ENCODE data around the gene FOXN3. TPM values are rescaled to one million over a fixed set of nuclear protein-coding genes. Genes with fewer than 3 reads are reported as not detected.

FOXN3 gene
- total RNA-seq, 1 experiment from 2014 or later, result 125 TPM

DNA sequence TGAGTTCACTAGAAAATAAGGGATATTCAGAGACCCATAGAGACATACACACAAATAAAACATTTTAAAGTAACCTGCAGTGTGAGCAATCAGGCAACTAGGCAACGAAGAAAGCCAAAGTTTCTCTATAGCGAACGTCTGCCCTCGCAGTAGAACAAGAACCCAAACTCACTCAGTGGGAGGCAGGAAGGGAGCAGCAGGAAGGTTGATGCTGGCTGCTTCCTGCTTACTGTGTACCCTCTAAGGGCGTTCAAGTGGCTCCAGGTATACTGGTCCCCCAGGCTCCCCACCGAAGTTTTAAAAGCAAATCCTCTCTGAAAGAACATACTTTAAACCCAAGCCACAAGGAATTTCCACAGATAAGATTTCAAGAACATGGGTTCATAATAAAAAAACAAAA is 249.3 kb downstream of the FOXN3 start:
- Histone ChIP-seq H4K20me1 (ENCODE audit: control insufficient read depth, insufficient read depth, insufficient read length) (no peaks in the 10 kb centered on the region), H3K9ac (ENCODE audit: extremely low read depth, insufficient read length, low read length) (no peak overlapping the region), H4K91ac (ENCODE audit: insufficient read length, low read depth, low read length) (no peak overlapping the region), H3K4me1 (ENCODE audit: insufficient read depth, low read length) (no peaks in the 10 kb centered on the region), H2AFZ (ENCODE audit: low read length) (no peak overlapping the region), H3K79me2 (ENCODE audit: insufficient read depth, low read length) (no peaks in the 10 kb centered on the region), H2AK5ac (ENCODE audit: insufficient read length, low read length) (no peak overlapping the region), H2BK5ac (ENCODE audit: insufficient read length, low read length) (no peak overlapping the region), H3K79me1 (ENCODE audit: insufficient read depth, low read depth, low read length, poor library complexity, severe bottlenecking) (no peaks in the 10 kb centered on the region), H3K4ac (ENCODE audit: low read depth, low read length) (no peak overlapping the region), H3K14ac (ENCODE audit: insufficient read depth, low read length) (0 out of 2 replicates have a peak overlapping the region, but pooled peaks have one; percentile 42), H3K9me3 (ENCODE audit: control insufficient read depth, low read depth, low read length) (no peaks in the 10 kb centered on the region), H3T11ph (ENCODE audit: low read length) (no peak overlapping the region), H3K56ac (ENCODE audit: insufficient read length, low read depth, low read length) (no peak overlapping the region), H3K27me3 (ENCODE audit: insufficient read depth, low read length) (no peaks in the 10 kb centered on the region), H2BK20ac (ENCODE audit: low read depth, low read length, poor library complexity, severe bottlenecking) (no peak overlapping the region), H2BK120ac (ENCODE audit: low read depth, low read length, poor library complexity, severe bottlenecking) (no peak overlapping the region), H3K18ac (ENCODE audit: insufficient read length, low read depth, low read length) (no peak overlapping the region), H3K27ac (ENCODE audit: insufficient read length, low read depth, low read length) (no peak overlapping the region), H3K4me2 (ENCODE audit: insufficient read depth, insufficient read length, low read length) (no peak overlapping the region), H2BK12ac (ENCODE audit: insufficient read length, low read depth, low read length) (no peak overlapping the region), H2BK15ac (ENCODE audit: low read depth, low read length) (no peak overlapping the region), H4K8ac (replicated peaks; ENCODE audit: insufficient read length, low read depth, low read length) (no peak overlapping the region), H3K23me2 (ENCODE audit: insufficient read length, low read depth, low read length, poor library complexity, severe bottlenecking) (no peaks in the 10 kb centered on the region), H4K5ac (ENCODE audit: insufficient read length, low read depth, low read length) (no peak overlapping the region), H3K23ac (ENCODE audit: insufficient read length, low read depth, low read length) (no peak overlapping the region)
- Mint-ChIP-seq H3K4me3 (no peak overlapping the region), H3K27ac (no peak overlapping the region), H3K9me3 (peaks cover 10 to 15% of the 10 kb centered on the region in 2 experiments), H3K36me3 (ENCODE audit: insufficient read depth in 1 of 3, low read depth in 3 of 3) (peaks cover 42 to 51% (median 46%) of the 10 kb centered on the region in 3 experiments), H3K4me1 (peaks cover 0 to 5% of the 10 kb centered on the region in 2 experiments; a peak in 3 of 4 replicates), H3K27me3 (ENCODE audit: low read depth) (no peaks in the 10 kb centered on the region)
- WGBS (ENCODE audit: extremely low coverage, insufficient read length, low lambda C conversion rate), result no CpG with 5 or more reads among the region's 6 CpGs
- DNase-seq, result no peak
- no peak for TF ChIP-seq CTCF (conservative IDR thresholded peaks at IDR 0.05)
